H1 (cell line): ENCODE measurements around the gene UBE2H.
A peak's percentile ranks its signal among the peaks of the same experiment; 100 is the strongest.

Source experiments
- ATF2 ChIP-seq: IDR thresholded peaks from 2 replicates; pipeline ENCODE4 v1.6.1; 2012; ENCODE audit warnings: low read length, inconsistent platforms
- CTCF ChIP-seq, 3 experiments: IDR thresholded peaks; 1 replicate in 2 of 3; 2 replicates in 1 of 3; pipeline versions ENCODE4 v1.5.1 to v1.6.1; 2011; ENCODE audit warnings: low read length in 3 of 3, mild to moderate bottlenecking in 3 of 3, inconsistent platforms in 2 of 3, low read depth in 1 of 3, moderate library complexity in 1 of 3; ENCODE audit not compliant: insufficient read depth in 1 of 3; ENCODE audit errors: control extremely low read depth in 1 of 3
- GABPA ChIP-seq: IDR thresholded peaks from 2 replicates; pipeline ENCODE4 v1.6.1; 2011; ENCODE audit warnings: mild to moderate bottlenecking, low read length, moderate library complexity, borderline replicate concordance; ENCODE audit not compliant: insufficient read depth
- MAX ChIP-seq: IDR thresholded peaks from 2 replicates; pipeline ENCODE4 v1.6.1; 2012; ENCODE audit warnings: inconsistent platforms
- NRF1 ChIP-seq: IDR thresholded peaks from 2 replicates; pipeline ENCODE4 v1.6.1; 2011; ENCODE audit warnings: mild to moderate bottlenecking, low read depth, low read length, improper control_type of control experiment
- POLR2A ChIP-seq, 2 experiments: IDR thresholded peaks; 1 replicate in 1 of 2; 2 replicates in 1 of 2; pipeline ENCODE4 v1.6.1; 2011; ENCODE audit warnings: low read depth in 2 of 2, low read length in 2 of 2, mild to moderate bottlenecking in 2 of 2; ENCODE audit errors: control extremely low read depth in 1 of 2
- POLR2AphosphoS5 ChIP-seq: IDR thresholded peaks from 2 replicates; pipeline ENCODE4 v1.6.1; 2011; ENCODE audit warnings: low read depth, low read length
- RAD21 ChIP-seq, 2 experiments: IDR thresholded peaks in 1 of 2; conservative IDR thresholded peaks in 1 of 2; 2 replicates each; pipeline ENCODE4 v1.6.1; 2011; ENCODE audit warnings: low read depth in 2 of 2, low read length in 2 of 2, improper control_type of control experiment in 1 of 2, inconsistent platforms in 1 of 2, mild to moderate bottlenecking in 1 of 2, moderate library complexity in 1 of 2
- RFX5 ChIP-seq: IDR thresholded peaks from 2 replicates; pipeline ENCODE4 v1.6.1; 2011; ENCODE audit warnings: low read depth, low read length, improper control_type of control experiment, borderline replicate concordance
- SP2 ChIP-seq: IDR thresholded peaks from 2 replicates; pipeline ENCODE4 v1.6.1; 2012; ENCODE audit warnings: mild to moderate bottlenecking, low read length, inconsistent platforms
- SUZ12 ChIP-seq: fragments of 200-600 bp; sonication (generic); IDR thresholded peaks from 2 replicates; pipeline ENCODE4 v1.6.1; 2012; ENCODE audit warnings: mild to moderate bottlenecking, inconsistent platforms, low read length, moderate library complexity, mixed read lengths
- YY1 ChIP-seq: IDR thresholded peaks from 2 replicates; pipeline ENCODE4 v1.6.1; 2011; ENCODE audit warnings: low read depth, mild to moderate bottlenecking, low read length

GRCh38 chr7:129824291-129825208, 128.2 kb downstream of the UBE2H start:
- TF ChIP-seq POLR2A (IDR thresholded peaks at IDR 0.05; ENCODE audit: control extremely low read depth in 1 of 2, low read depth in 2 of 2, low read length in 2 of 2) (peak in 1 of 2 experiments; percentile 56), GABPA (peak; percentile 61; the same call in 1 of the 2 replicates), RAD21 (IDR thresholded peaks at IDR 0.05 in 1 of 2, conservative IDR thresholded peaks at IDR 0.05 in 1 of 2; ENCODE audit: low read depth in 2 of 2, low read length in 2 of 2) (peak; percentile 45 to 61), CTCF (IDR thresholded peaks at IDR 0.05; ENCODE audit: control extremely low read depth in 1 of 3, insufficient read depth in 1 of 3, low read depth in 1 of 3, low read length in 3 of 3) (peak; percentile 45 to 71 (median 69)), YY1 (0 out of 2 replicates have a peak, but pooled peaks have one; percentile 2), NRF1 (no peak), POLR2AphosphoS5 (peak; percentile 65; the same call in 1 of the 2 replicates), ATF2 (no peak), SP2 (no peak), MAX (no peak), SUZ12 (no peak), RFX5 (no peak)
